SHP77 treated with DMSO at 0.1 percent for 48 hours (cell line): ENCODE results near the gene AGRN.

Source experiments
- DNase-seq: peaks from one replicate; lab custom pipeline; 2025; lab: John Stamatoyannopoulos, UW

The AGRN gene

DNA sequence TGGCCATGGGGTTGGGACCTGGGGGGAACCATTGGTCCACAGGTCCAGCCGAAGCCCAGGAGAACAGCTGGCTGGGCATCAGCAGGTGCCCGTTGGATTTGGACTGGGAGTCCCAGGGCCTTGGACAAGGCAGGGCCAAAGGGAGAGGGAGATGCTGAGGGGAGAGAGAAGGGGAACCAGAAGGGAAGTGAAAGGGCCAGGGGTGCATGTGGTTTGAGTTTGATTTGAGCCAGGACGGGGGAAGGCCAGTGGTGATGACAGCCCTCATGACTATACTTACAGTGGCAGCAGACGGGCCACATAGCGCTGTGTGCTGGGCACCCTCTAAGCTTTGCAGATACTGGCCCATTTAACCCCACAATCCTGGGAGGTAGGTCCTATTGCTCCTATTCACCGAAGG, 18.8 kb downstream of the AGRN start:
- no peak for DNase-seq

DNA sequence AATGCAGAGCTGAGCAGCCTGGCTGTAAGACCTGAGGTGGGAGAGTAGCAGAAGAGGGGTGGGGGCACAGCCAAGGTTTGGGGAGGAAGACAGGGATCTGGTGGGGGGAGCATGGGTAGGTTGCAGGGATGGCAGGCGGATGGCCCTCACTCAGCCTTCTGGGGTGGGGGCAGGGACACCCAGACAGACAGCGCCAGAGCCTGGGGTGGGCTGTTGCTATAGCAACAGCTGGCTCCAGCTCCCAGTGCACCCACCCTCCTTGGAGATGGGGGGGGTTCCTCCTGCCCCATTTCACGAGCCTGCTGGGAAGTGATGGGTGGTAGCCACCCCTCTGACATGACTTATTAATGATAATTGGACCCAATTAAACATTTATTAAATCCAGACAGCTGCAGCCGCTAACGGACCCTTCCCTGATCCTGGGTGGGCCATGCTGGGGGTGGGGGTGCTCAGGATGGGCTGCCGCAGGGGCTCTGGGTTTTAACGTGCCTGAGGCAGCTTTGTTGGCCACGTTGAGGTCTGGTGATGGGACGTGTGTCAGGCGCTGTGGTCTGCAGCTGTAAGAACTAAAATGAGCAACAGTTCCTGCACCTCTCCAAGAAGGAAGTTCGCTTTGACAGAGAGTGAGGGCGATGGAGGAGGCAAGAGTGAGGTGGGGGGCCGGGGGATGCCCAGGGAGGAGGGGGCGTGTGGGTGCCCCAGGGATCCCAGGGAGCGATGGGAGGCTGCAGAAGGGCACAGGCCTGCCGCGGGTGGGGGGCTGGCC, 19.4 kb downstream of the AGRN start:
- no peak for DNase-seq

- no peak for DNase-seq
Measured at GRCh38 chr1:1040004-1040991, 20.4 kb downstream of the AGRN start.

GRCh38 chr1:1041092-1041523, 21.2 kb downstream of the AGRN start:
- DNase-seq: no peak

DNA sequence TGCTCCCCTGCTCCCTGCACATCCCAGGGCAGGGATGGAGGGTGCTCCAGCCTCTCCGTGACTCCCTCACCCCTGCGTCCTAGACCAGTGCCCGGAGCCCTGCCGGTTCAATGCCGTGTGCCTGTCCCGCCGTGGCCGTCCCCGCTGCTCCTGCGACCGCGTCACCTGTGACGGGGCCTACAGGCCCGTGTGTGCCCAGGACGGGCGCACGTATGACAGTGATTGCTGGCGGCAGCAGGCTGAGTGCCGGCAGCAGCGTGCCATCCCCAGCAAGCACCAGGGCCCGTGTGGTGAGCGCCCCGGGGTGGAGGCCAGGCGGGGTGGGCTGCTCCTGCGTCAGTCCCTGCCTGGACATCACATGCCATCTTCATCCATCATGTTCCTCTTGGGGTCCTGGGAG, 22.0 kb downstream of the AGRN start:
- no peak for DNase-seq

GRCh38 chr1:1042835-1043234, 22.9 kb downstream of the AGRN start:
- DNase-seq: no peak

DNA sequence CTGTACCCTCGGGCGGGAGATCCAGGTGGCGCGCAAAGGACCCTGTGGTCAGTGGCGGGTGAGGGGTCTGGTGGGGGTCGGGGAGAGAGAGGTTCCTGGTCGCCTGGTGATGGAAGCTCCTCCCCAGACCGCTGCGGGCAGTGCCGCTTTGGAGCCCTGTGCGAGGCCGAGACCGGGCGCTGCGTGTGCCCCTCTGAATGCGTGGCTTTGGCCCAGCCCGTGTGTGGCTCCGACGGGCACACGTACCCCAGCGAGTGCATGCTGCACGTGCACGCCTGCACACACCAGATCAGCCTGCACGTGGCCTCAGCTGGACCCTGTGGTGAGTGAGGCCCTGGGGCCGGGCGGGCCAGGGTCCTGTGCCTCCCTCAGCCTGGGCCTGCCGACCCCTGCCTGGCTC, 23.5 kb downstream of the AGRN start:
- no peak for DNase-seq

GRCh38 chr1:1043921-1044320, 24.0 kb downstream of the AGRN start:
- DNase-seq: no peak

DNA sequence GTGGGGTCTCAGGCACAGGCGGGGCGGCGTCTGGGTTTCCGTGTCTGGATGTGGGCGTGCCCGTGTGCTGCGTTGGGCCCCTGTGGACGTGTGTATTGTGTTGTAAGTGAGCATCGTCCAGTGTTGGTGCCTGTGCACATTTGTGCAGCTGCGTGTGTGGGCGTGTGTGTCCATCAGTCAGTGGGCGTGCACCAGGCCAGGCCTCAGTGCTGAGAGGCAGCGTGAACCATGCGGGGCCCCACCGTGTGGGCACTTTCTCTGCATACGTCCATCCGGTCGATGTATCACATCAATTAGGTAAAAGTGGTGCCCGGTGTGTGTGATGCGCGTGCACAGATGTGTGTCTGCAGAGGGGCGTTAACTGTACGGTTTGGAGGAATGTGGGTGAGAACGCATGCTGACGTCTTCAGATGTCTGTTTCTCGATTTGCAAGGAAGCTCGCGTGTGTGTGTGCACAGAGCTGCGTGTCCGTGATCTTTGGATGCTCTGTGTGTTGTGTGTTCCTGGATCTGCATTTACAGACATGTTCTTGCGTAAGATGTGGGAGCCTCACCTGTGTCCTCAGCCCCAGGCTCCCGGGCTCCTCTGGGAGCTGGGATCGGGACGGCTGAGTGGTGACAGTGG, 24.6 kb downstream of the AGRN start:
- no peak for DNase-seq

- DNase-seq: no peak
Measured at GRCh38 chr1:1045129-1045528, 25.2 kb downstream of the AGRN start.

DNA sequence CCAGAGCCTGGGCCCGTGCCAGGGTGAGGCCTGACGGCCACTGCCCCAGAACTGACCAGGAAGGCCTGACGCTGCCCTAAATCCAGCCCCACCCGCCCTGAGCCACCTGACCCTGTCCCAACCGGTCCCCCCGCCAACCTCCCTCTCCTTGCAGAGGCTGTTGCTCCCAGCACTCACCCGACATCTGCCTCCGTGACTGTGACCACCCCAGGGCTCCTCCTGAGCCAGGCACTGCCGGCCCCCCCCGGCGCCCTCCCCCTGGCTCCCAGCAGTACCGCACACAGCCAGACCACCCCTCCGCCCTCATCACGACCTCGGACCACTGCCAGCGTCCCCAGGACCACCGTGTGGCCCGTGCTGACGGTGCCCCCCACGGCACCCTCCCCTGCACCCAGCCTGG, 26.3 kb downstream of the AGRN start:
- no peak for DNase-seq

DNA sequence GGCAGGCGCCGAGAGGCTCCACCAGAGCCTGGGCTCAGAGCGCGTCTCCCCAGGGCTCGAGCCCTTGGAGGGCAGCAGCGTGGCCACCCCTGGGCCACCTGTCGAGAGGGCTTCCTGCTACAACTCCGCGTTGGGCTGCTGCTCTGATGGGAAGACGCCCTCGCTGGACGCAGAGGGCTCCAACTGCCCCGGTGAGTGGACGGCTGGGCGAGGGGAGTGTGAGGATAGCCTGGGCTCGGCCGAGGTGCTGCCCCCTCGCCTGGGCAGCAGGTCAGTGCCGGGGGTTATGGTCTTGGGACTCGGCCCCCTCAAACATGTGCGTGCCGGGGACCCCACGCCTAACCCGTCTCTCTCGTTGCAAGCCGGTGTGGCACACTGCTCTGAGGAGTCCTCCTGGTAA, 26.8 kb downstream of the AGRN start:
- no peak for DNase-seq

- DNase-seq: no peak
Measured at GRCh38 chr1:1047407-1047806, 27.5 kb downstream of the AGRN start.

DNA sequence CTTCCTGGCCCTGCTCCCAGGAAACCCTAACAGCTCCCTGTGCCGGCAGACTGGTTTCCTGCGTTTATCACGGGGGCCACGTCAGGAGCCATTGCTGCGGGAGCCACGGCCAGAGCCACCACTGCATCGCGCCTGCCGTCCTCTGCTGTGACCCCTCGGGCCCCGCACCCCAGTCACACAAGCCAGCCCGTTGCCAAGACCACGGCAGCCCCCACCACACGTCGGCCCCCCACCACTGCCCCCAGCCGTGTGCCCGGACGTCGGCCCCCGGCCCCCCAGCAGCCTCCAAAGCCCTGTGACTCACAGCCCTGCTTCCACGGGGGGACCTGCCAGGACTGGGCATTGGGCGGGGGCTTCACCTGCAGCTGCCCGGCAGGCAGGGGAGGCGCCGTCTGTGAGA, 28.0 kb downstream of the AGRN start:
- DNase-seq: no peak

GRCh38 chr1:1048765-1049164, 28.8 kb downstream of the AGRN start:
- no peak for DNase-seq

GRCh38 chr1:1049318-1050165, 29.6 kb downstream of the AGRN start:
- DNase-seq: no peak

DNA sequence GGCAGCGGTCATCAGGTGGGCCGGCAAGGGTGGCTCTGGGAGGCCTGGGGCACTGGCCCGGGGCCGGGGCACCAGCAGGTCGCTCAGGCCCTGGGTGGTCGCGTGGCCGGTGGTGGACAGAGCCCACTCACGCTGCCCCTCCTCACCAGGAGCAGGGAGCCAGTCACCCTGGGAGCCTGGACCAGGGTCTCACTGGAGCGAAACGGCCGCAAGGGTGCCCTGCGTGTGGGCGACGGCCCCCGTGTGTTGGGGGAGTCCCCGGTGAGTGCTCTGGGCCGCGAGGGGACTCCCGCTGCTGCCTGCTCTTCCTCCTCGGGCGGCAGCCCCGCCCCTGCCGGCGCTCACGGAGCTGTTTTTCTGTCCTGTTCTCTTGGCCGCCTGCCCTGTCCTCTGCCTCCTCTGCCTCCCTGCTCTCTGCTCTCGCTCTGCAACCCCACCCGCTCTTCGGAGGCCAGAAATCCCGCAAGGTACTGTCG, 30.7 kb downstream of the AGRN start:
- no peak for DNase-seq

DNA sequence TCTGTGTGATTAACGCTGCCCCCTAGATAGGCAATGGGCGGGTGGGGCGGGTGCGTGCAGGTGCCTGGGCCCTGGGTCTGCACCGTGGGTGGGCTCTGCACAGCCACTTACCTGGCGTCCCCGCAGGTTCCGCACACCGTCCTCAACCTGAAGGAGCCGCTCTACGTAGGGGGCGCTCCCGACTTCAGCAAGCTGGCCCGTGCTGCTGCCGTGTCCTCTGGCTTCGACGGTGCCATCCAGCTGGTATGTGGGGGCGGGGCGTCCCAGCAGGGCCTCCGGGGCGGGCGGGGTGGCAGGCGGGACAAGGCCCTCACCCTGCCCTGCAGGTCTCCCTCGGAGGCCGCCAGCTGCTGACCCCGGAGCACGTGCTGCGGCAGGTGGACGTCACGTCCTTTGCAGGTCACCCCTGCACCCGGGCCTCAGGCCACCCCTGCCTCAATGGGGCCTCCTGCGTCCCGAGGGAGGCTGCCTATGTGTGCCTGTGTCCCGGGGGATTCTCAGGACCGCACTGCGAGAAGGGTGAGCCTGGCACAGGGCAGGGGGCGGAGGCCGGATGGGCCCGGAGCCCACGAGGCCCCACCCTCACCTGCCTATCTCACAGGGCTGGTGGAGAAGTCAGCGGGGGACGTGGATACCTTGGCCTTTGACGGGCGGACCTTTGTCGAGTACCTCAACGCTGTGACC, 31.3 kb downstream of the AGRN start:
- DNase-seq: no peak

DNA sequence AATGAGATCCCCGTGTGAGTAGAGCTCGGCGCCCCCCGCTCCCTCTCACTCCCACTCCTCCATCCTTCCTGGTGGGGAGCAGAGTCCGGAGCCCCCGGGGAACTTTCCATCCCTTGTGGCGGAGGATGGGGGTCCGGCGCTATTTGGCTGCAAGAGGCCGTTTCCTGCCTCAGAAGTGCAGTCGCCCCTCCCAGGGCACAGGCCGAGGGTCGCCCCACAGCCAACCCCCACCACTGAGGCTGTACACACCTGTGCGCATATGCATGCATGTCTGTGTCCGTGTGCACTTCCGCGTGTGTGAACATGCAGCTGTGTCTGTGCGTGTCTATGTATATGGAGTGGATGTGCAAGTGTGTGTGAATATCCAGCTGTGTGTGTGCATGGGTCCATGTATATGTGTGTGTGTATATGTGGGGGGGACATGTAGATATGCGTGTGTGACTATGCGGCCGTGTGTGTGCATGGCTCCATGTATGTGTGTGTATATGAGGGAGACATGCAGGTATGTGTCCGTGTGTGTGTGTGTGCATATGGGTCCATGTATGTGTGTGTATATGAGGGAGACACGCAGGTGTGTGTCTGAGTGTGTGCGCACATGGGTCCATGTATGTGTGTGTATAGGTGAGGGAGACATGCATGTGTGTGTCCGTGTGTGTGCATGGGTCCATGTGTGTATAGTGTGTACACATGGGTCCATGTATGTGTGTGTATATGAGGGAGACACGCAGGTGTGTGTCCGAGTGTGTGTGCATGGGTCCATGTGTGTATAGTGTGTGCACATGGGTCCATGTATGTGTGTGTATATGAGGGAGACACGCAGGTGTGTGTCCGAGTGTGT, 32.3 kb downstream of the AGRN start:
- DNase-seq: no peak

DNA sequence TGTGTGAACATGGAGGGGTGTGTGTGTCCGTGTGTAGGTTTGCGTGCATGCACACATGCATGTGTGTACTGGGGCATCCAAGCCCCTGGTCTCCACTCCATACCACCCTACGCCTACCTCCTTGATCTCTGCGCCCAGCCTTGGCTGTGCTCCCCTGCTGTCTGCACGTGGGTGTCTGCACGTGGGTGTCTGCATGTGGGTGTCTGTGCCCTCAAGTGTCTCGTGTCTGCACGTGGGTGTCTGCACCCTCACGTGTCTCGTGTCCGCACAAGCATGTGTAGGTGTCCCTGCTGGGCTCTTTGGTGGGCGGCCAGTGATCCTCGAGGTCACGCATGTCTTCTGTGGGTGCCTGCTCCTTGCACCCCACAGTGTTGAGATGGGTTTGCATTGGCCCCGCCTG, 33.1 kb downstream of the AGRN start:
- DNase-seq: no peak
